ENCODE measurements around the gene NAV3. TPM values are rescaled to one million over a fixed set of nuclear protein-coding genes. Genes with fewer than 3 reads are reported as not detected.

Gene NAV3
- polyA plus RNA-seq, 1 of the 3 experiments (the other 2 are of a cell fraction), result 10.5 TPM

GRCh38 chr12:77878901-77879300, 48.2 kb downstream of the NAV3 start:
- TF ChIP-seq, protein P1, sequence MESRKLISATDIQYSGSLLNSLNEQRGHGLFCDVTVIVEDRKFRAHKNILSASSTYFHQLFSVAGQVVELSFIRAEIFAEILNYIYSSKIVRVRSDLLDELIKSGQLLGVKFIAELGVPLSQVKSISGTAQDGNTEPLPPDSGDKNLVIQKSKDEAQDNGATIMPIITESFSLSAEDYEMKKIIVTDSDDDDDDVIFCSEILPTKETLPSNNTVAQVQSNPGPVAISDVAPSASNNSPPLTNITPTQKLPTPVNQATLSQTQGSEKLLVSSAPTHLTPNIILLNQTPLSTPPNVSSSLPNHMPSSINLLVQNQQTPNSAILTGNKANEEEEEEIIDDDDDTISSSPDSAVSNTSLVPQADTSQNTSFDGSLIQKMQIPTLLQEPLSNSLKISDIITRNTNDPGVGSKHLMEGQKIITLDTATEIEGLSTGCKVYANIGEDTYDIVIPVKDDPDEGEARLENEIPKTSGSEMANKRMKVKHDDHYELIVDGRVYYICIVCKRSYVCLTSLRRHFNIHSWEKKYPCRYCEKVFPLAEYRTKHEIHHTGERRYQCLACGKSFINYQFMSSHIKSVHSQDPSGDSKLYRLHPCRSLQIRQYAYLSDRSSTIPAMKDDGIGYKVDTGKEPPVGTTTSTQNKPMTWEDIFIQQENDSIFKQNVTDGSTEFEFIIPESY (IDR thresholded peaks at IDR 0.05; ENCODE audit: borderline replicate concordance, low read depth), result no peak
- TF ChIP-seq, protein P2, sequence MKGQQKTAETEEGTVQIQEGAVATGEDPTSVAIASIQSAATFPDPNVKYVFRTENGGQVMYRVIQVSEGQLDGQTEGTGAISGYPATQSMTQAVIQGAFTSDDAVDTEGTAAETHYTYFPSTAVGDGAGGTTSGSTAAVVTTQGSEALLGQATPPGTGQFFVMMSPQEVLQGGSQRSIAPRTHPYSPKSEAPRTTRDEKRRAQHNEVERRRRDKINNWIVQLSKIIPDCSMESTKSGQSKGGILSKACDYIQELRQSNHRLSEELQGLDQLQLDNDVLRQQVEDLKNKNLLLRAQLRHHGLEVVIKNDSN (IDR thresholded peaks at IDR 0.05; ENCODE audit: borderline replicate concordance, low read depth), result no peak
- TF ChIP-seq PBX3 (IDR thresholded peaks at IDR 0.05) (no peak), NRF1 (IDR thresholded peaks at IDR 0.05; ENCODE audit: low read depth, low read length) (no peak), YY1 (IDR thresholded peaks at IDR 0.05; ENCODE audit: low read depth) (no peak), ELF1 (IDR thresholded peaks at IDR 0.05) (no peak), FOXJ3 (CRISPR knock-in tag; IDR thresholded peaks at IDR 0.05) (no peak), RAD21 (IDR thresholded peaks at IDR 0.05; ENCODE audit: low read length) (no peak), GATA2 (CRISPR knock-in tag; IDR thresholded peaks at IDR 0.05) (no peak), TCF12 (IDR thresholded peaks at IDR 0.05) (no peak), MEF2A (IDR thresholded peaks at IDR 0.05; ENCODE audit: borderline replicate concordance, low read depth) (no peak), RFX5 (IDR thresholded peaks at IDR 0.05; ENCODE audit: low read length) (no peak), POLR2AphosphoS5 (IDR thresholded peaks at IDR 0.05; ENCODE audit: low read depth, low read length) (no peak)
- TF ChIP-seq, protein P3, sequence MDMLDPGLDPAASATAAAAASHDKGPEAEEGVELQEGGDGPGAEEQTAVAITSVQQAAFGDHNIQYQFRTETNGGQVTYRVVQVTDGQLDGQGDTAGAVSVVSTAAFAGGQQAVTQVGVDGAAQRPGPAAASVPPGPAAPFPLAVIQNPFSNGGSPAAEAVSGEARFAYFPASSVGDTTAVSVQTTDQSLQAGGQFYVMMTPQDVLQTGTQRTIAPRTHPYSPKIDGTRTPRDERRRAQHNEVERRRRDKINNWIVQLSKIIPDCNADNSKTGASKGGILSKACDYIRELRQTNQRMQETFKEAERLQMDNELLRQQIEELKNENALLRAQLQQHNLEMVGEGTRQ (IDR thresholded peaks at IDR 0.05; ENCODE audit: borderline replicate concordance, low read depth, low read length), result no peak
- no peaks in the 10 kb centered on the region for H3K36me3 ChIP-seq (replicated peaks in 1 of 2; ENCODE audit: control insufficient read depth in 1 of 2, insufficient read depth in 2 of 2, low read length in 1 of 2)
- H3K27me3 ChIP-seq (ENCODE audit: insufficient read depth), result no peaks in the 10 kb centered on the region
- H3K79me2 ChIP-seq (ENCODE audit: insufficient read depth), result no peaks in the 10 kb centered on the region
- no peaks in the 10 kb centered on the region for H3F3A ChIP-seq (replicated peaks; ENCODE audit: insufficient read depth)
- 0 out of 4 replicates have a peak, but pooled peaks cover 0 to 4% of the 10 kb centered on the region in 2 experiments for H3K4me1 ChIP-seq (ENCODE audit: control insufficient read depth in 1 of 2, insufficient read depth in 2 of 2, low read depth in 1 of 2, low read length in 1 of 2)
- no peak overlapping the region for H3K4me2 ChIP-seq
- H3K27ac ChIP-seq (ENCODE audit: low read depth in 2 of 2, low read length in 1 of 2), result no peak overlapping the region
- no peak for DNase-seq
- H3K9me2 ChIP-seq, result no peaks in the 10 kb centered on the region
- no peak overlapping the region for H2AFZ ChIP-seq (ENCODE audit: low read depth)
- H3K4me3 ChIP-seq (ENCODE audit: low read depth in 2 of 2, low read length in 1 of 2), result no peak overlapping the region
- ChIA-PET POLR2A (no interaction called here), CTCF (interaction anchor here (1.3 kb wide), 1 partner anchor 46 kb away, joined by 3 read pairs; no protein-coding TSS in a partner anchor)
- no peak overlapping the region for H3K9ac ChIP-seq
- H3K9me3 ChIP-seq, result no peaks in the 10 kb centered on the region
- WGBS (ENCODE audit: low lambda C conversion rate), result 70% methylated on average over 3 of the region's 3 CpGs
- no peaks in the 10 kb centered on the region for H4K20me1 ChIP-seq (ENCODE audit: insufficient read depth)

GRCh38 chr12:77882709-77883108, 52.0 kb downstream of the NAV3 start:
- POLR2A ChIA-PET, result no interaction called here
- H3K27ac ChIP-seq (ENCODE audit: low read depth in 2 of 2, low read length in 1 of 2), result no peak overlapping the region
- H3K79me2 ChIP-seq (ENCODE audit: insufficient read depth), result no peaks in the 10 kb centered on the region
- H2AFZ ChIP-seq (ENCODE audit: low read depth), result no peak overlapping the region
- no peak for DNase-seq
- no peak overlapping the region for H3K4me3 ChIP-seq (ENCODE audit: low read depth in 2 of 2, low read length in 1 of 2)
- no peak overlapping the region for H3K9ac ChIP-seq
- no peaks in the 10 kb centered on the region for H3K4me1 ChIP-seq (ENCODE audit: control insufficient read depth in 1 of 2, insufficient read depth in 2 of 2, low read depth in 1 of 2, low read length in 1 of 2)
- H3K36me3 ChIP-seq (replicated peaks in 1 of 2; ENCODE audit: control insufficient read depth in 1 of 2, insufficient read depth in 2 of 2, low read length in 1 of 2), result no peaks in the 10 kb centered on the region
- no peaks in the 10 kb centered on the region for H3K9me2 ChIP-seq
- CTCF ChIA-PET, result no interaction called here
- H3F3A ChIP-seq (replicated peaks; ENCODE audit: insufficient read depth), result no peaks in the 10 kb centered on the region
- no peaks in the 10 kb centered on the region for H4K20me1 ChIP-seq (ENCODE audit: insufficient read depth)
- H3K4me2 ChIP-seq, result no peak overlapping the region
- H3K9me3 ChIP-seq, result no peaks in the 10 kb centered on the region
- H3K27me3 ChIP-seq (ENCODE audit: insufficient read depth), result no peaks in the 10 kb centered on the region
- TF ChIP-seq ELF1 (IDR thresholded peaks at IDR 0.05) (no peak), MEF2A (IDR thresholded peaks at IDR 0.05; ENCODE audit: borderline replicate concordance, low read depth) (no peak), CTCF (IDR thresholded peaks at IDR 0.05) (no peak)
- TF ChIP-seq, protein P4, sequence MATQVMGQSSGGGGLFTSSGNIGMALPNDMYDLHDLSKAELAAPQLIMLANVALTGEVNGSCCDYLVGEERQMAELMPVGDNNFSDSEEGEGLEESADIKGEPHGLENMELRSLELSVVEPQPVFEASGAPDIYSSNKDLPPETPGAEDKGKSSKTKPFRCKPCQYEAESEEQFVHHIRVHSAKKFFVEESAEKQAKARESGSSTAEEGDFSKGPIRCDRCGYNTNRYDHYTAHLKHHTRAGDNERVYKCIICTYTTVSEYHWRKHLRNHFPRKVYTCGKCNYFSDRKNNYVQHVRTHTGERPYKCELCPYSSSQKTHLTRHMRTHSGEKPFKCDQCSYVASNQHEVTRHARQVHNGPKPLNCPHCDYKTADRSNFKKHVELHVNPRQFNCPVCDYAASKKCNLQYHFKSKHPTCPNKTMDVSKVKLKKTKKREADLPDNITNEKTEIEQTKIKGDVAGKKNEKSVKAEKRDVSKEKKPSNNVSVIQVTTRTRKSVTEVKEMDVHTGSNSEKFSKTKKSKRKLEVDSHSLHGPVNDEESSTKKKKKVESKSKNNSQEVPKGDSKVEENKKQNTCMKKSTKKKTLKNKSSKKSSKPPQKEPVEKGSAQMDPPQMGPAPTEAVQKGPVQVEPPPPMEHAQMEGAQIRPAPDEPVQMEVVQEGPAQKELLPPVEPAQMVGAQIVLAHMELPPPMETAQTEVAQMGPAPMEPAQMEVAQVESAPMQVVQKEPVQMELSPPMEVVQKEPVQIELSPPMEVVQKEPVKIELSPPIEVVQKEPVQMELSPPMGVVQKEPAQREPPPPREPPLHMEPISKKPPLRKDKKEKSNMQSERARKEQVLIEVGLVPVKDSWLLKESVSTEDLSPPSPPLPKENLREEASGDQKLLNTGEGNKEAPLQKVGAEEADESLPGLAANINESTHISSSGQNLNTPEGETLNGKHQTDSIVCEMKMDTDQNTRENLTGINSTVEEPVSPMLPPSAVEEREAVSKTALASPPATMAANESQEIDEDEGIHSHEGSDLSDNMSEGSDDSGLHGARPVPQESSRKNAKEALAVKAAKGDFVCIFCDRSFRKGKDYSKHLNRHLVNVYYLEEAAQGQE (IDR thresholded peaks at IDR 0.05; ENCODE audit: low read depth, low read length), result no peak
